Suprapubic skin (tissue), 3 donors: ENCODE data around the gene FRMD4B.

Experiments used
- CTCF ChIP-seq, 2 donors: fragments of 200-600 bp in 1 of 2; fragments of 450-650 bp in 1 of 2; sonication (generic) in 1 of 2; IDR thresholded peaks; one replicate each; pipeline ENCODE4 v1.5.1; 2016 to 2019; ENCODE audit warnings: antibody characterized with exemption in 2 of 2, mild to moderate bottlenecking in 1 of 2, moderate library complexity in 1 of 2
- POLR2A ChIP-seq, 2 donors: fragments of 450-650 bp; IDR thresholded peaks; one replicate each; pipeline ENCODE4 v1.6.1; 2017; ENCODE audit warnings: antibody characterized with exemption in 2 of 2, mild to moderate bottlenecking in 2 of 2, moderate library complexity in 2 of 2

GRCh38 chr3:69141313-69141712 is 244.6 kb downstream of the FRMD4B start:
- no peak for TF ChIP-seq CTCF (IDR thresholded peaks at IDR 0.05)
- no peak for TF ChIP-seq POLR2A (IDR thresholded peaks at IDR 0.05)
